A549 (cell line): ENCODE data around the gene CELF2.

Experiments used
- CHD2 ChIP-seq: fragments of 150-350 bp; IDR thresholded peaks from 2 replicates; pipeline ENCODE4 v1.6.1; 2014; ENCODE audit warnings: low read length; ENCODE audit not compliant: partially characterized antibody
- CTCF ChIP-seq: fragments of >200 bp; sonication (Bioruptor Twin); formaldehyde crosslinking; IDR thresholded peaks from 3 replicates; pipeline ENCODE4 v1.5.1; 2016
- EHMT2 ChIP-seq: fragments of 200-600 bp; sonication (generic); IDR thresholded peaks from 2 replicates; pipeline ENCODE4 v1.6.1; 2016; ENCODE audit warnings: antibody characterized with exemption, low read depth, mild to moderate bottlenecking, moderate library complexity
- MAX ChIP-seq: IDR thresholded peaks from 2 replicates; pipeline ENCODE4 v1.6.1; 2012
- MYC ChIP-seq: IDR thresholded peaks from 2 replicates; pipeline ENCODE4 v1.6.1; 2012; ENCODE audit warnings: mild to moderate bottlenecking, inconsistent platforms, low read length, improper control_type of control experiment, borderline replicate concordance
- REST ChIP-seq: fragments of 200-600 bp; sonication (generic); IDR thresholded peaks from 2 replicates; pipeline ENCODE4 v1.6.1; 2016; ENCODE audit warnings: antibody characterized with exemption, mild to moderate bottlenecking, moderate library complexity

- no peak for TF ChIP-seq CTCF
- no peak for TF ChIP-seq EHMT2
- no peak for TF ChIP-seq MYC
- TF ChIP-seq REST: no peak
- TF ChIP-seq CHD2: no peak
- no peak for TF ChIP-seq MAX
Observed at GRCh38 chr10:11219431-11219830, 201.8 kb downstream of the CELF2 start.
